ENCODE measurements around the gene FIS1. TPM values are rescaled to one million over a fixed set of nuclear protein-coding genes. Genes with fewer than 3 reads are reported as not detected.
"Not testable (repeated sequence)": the region's sequence is repeated elsewhere in the genome, so short reads cannot be mapped to it uniquely, and the experiment has no call there.

Gene FIS1
- total RNA-seq, 2 experiments from 2014 or later, result 91.7 to 106 TPM

DNA sequence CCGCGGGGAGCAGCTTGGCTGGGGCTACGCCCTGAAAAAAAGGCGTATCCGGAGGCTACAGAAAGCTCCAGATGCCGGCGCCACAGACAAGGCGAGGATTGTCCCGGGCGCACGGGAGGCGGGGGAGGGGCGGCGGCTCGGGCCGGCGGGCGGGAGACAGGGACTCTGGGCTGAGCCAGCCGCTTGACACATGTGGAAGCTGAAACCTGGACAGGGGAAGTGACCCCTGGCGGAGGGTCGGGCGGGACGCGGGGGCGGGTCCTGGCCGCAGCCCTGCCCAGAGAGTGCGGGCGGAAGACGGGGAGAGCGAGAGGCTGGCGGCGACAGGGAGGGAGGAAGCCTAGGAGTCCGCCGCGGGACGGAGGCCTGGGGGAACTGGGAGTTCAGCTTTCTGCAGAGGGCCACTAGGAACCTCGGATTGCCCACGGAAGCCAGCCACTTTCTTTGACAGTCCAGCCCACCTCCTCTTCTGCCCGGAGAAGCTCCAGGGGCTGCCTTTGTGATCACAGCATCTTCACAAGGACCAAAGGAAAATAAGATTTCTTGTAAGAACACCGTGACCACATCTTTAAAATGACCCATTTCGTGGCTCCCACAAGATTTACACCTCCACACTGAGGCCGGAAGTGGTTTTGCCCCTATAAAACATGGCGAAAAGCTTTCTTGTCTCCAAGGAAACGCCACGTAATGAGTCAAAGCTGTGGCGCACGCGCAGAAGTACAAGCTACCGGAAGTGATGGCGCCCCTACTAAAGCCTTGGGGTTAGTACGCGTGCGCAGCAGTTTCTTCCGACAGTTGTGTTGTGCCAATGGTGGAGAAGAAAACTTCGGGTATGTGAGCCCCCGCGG, 27.3 kb downstream of the FIS1 start, which contains the start of the genes PLOD3 and ZNHIT1:
PLOD3 (minus strand) TSS at position 194 of the 848 bp plus-strand sequence. CDS start 307 bp downstream, outside the sequence.
ZNHIT1 (plus strand) TSS at position 778 of the 848 bp plus-strand sequence; CDS start at position 809, 31 bp downstream.
- peak within 1 kb of the TSS; percentile 90 for H3K4me3 Mint-ChIP-seq
- DNase-seq (peak; percentile 91), ATAC-seq (ENCODE audit: low read depth) (peak; percentile 79)
- peaks cover 22% of the 10 kb centered on the region for H3K4me1 Mint-ChIP-seq
- H3K27ac Mint-ChIP-seq, result peak within 1 kb of the TSS; percentile 88
- H3K27me3 Mint-ChIP-seq, result no peaks in the 10 kb centered on the region
- POLR2A ChIA-PET, result interaction anchor here (0.6 to 2.6 kb wide), 17 partner anchors 8 to 1135 kb away, joined by 3 to 36 read pairs (median 5); partner anchors contain the start of genes FIS1, IFT22, MOGAT3 and SRRT
- H3K9me3 Mint-ChIP-seq, result no peaks in the 10 kb centered on the region
- H3K36me3 Mint-ChIP-seq, result peaks cover 8% of the 10 kb centered on the region

GRCh38 chr7:101216860-101217387, 28.0 kb downstream of the FIS1 start:
- H3K36me3 Mint-ChIP-seq, result peaks cover 5% of the 10 kb centered on the region
- peak overlapping the region; percentile 57 for H3K27ac Mint-ChIP-seq
- H3K4me1 Mint-ChIP-seq, result peaks cover 22% of the 10 kb centered on the region
- H3K9me3 Mint-ChIP-seq, result no peaks in the 10 kb centered on the region
- no peak for DNase-seq
- POLR2A ChIA-PET, result interaction anchor here (0.7 to 2.6 kb wide), 10 partner anchors 10 to 327 kb away, joined by 3 to 36 read pairs (median 6); partner anchors contain the start of genes FIS1, IFT22, TRIM56 and UFSP1
- no peaks in the 10 kb centered on the region for H3K27me3 Mint-ChIP-seq
- peak overlapping the region; percentile 90 for H3K4me3 Mint-ChIP-seq
- no peak for ATAC-seq (ENCODE audit: low read depth)

DNA sequence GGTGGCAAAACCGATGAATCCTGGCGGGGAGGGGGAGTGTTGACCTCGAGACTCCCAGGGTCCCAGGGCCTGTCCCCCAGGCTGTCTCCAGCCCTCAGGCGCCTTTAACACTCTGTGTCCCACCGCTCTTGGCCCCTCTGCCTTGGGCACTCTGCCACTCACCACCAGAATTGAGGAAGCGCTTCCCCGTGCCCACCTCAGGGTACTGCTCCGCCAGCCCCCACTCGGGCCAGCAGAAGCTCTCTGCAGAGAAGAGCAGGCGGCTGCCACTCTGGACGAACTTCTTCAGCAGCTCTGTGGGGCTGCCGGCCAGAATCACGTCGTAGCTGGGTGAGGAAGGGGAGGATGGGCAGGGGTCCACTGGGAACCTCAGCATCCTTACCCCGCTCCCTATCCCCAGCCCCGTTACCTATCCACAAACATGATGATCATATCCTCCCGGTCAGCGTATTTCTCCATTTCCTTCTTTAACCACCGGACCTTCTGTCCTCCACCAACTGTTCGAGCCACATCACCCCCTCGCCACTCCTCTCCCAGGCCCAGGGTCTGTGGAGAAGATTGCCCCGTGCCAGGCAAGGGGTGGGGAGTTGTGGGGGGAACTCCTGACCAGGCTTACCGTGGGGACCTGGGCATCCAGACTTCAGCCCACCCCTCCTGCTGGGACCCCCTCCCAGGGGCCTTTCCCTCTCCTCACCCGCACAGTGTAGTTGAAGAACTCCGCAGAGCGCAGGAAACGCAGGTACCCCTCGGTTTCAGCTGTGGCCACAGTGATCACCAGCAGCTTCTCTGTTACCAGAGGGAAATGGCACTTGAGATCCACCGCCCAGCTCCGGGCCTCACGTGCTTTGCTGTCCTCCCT, 28.7 kb downstream of the FIS1 start:
- H3K4me1 Mint-ChIP-seq, result peaks cover 20% of the 10 kb centered on the region
- no peak for ATAC-seq (ENCODE audit: low read depth)
- H3K27me3 Mint-ChIP-seq, result no peaks in the 10 kb centered on the region
- H3K36me3 Mint-ChIP-seq, result peaks cover 5% of the 10 kb centered on the region
- no peaks in the 10 kb centered on the region for H3K9me3 Mint-ChIP-seq
- H3K27ac Mint-ChIP-seq, result peak overlapping the region; percentile 57
- H3K4me3 Mint-ChIP-seq, result peak overlapping the region; percentile 90
- no peak for DNase-seq
- POLR2A ChIA-PET, result interaction anchor here (1.5 to 2.6 kb wide), 2 partner anchors 28 to 72 kb away, joined by 5 to 36 read pairs; partner anchors contain the start of gene FIS1

DNA sequence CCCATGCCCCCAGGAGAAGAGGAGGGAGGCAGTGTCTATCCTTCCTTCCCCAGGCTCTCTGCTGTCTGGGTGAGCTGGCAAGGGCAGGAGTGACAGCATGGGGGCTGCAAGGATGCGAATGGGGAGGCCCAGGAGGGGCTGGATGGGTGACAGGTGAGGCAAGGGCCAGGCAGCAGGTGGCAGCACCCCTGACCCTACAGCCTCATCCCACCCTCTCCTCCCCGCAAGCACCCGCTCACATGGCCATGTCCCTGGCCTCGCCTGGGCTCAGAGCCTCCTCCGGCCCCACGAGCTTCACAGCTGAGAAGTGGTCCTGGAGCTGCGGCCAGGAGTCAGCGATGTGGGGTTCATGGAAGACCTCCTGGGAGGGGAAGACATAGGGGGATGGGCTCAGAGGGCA, 32.9 kb downstream of the FIS1 start:
- no peaks in the 10 kb centered on the region for H3K9me3 Mint-ChIP-seq
- peaks cover 12% of the 10 kb centered on the region for H3K36me3 Mint-ChIP-seq
- DNase-seq (no peak), ATAC-seq (ENCODE audit: low read depth) (no peak)
- POLR2A ChIA-PET, result no interaction called here
- H3K4me3 Mint-ChIP-seq, result no peak overlapping the region
- H3K27me3 Mint-ChIP-seq, result no peaks in the 10 kb centered on the region
- H3K27ac Mint-ChIP-seq, result no peak overlapping the region
- H3K4me1 Mint-ChIP-seq, result peaks cover 7% of the 10 kb centered on the region

- POLR2A ChIA-PET, result no interaction called here
Observed at GRCh38 chr7:101211501-101211900, 33.4 kb downstream of the FIS1 start.

DNA sequence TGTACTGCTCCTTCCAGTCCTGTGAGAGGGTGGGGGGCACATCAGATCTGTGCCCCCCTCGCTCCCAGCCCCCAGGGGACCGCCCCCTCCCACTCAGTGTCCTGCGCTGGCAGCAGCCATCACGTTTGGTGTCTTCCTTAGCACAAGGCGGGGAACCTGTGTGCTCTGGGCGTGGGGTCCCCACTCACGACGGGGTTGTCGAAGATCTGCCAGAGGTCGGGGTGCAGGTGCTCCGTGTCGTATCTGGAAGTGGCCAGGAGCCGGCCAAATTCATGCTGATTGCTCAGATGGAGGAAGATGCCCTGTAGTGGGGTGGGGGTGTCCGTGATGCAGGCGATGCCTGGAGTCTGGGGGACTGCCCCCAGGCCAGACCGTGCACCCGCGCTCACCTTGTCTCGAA, 34.7 kb downstream of the FIS1 start:
- Mint-ChIP-seq H3K9me3 (no peaks in the 10 kb centered on the region), H3K36me3 (peaks cover 12% of the 10 kb centered on the region), H3K4me1 (no peaks in the 10 kb centered on the region), H3K4me3 (no peak overlapping the region), H3K27ac (no peak overlapping the region), H3K27me3 (no peaks in the 10 kb centered on the region)
- DNase-seq (no peak), ATAC-seq (ENCODE audit: low read depth) (no peak)
- POLR2A ChIA-PET, result no interaction called here

More at GRCh38 chr7:101211501-101211900, 33.4 kb downstream of the FIS1 start:
- Mint-ChIP-seq H3K27me3 (no peaks in the 10 kb centered on the region), H3K36me3 (peaks cover 12% of the 10 kb centered on the region), H3K27ac (no peak overlapping the region), H3K4me1 (peaks cover 4% of the 10 kb centered on the region), H3K9me3 (no peaks in the 10 kb centered on the region), H3K4me3 (no peak overlapping the region)
- ATAC-seq (ENCODE audit: low read depth) (no peak), DNase-seq (no peak)

GRCh38 chr7:101208794-101209193, 36.1 kb downstream of the FIS1 start:
- Mint-ChIP-seq H3K27me3 (peaks cover 3% of the 10 kb centered on the region), H3K4me3 (no peak overlapping the region), H3K9me3 (no peaks in the 10 kb centered on the region), H3K27ac (no peak overlapping the region), H3K4me1 (peaks cover under 1% of the 10 kb centered on the region), H3K36me3 (peaks cover 9% of the 10 kb centered on the region)
- ATAC-seq (ENCODE audit: low read depth), result no peak
- POLR2A ChIA-PET, result interaction anchor here (1.1 kb wide), 1 partner anchor 9 kb away, joined by 3 read pairs; the partner anchor contains the start of gene ZNHIT1
- no peak for DNase-seq

- ATAC-seq (ENCODE audit: low read depth) (no peak), DNase-seq (no peak)
- H3K4me1 Mint-ChIP-seq, result peaks cover 1% of the 10 kb centered on the region
- no peak overlapping the region for H3K4me3 Mint-ChIP-seq
- H3K36me3 Mint-ChIP-seq, result peaks cover 9% of the 10 kb centered on the region
- no peaks in the 10 kb centered on the region for H3K9me3 Mint-ChIP-seq
- no peak overlapping the region for H3K27ac Mint-ChIP-seq
- H3K27me3 Mint-ChIP-seq, result peaks cover 13% of the 10 kb centered on the region
- POLR2A ChIA-PET, result no interaction called here
Observed at GRCh38 chr7:101207459-101207858, 37.4 kb downstream of the FIS1 start.

GRCh38 chr7:101206665-101207042, 38.2 kb downstream of the FIS1 start:
- Mint-ChIP-seq H3K27ac (no peak overlapping the region), H3K9me3 (no peaks in the 10 kb centered on the region), H3K36me3 (peaks cover 9% of the 10 kb centered on the region)

DNA sequence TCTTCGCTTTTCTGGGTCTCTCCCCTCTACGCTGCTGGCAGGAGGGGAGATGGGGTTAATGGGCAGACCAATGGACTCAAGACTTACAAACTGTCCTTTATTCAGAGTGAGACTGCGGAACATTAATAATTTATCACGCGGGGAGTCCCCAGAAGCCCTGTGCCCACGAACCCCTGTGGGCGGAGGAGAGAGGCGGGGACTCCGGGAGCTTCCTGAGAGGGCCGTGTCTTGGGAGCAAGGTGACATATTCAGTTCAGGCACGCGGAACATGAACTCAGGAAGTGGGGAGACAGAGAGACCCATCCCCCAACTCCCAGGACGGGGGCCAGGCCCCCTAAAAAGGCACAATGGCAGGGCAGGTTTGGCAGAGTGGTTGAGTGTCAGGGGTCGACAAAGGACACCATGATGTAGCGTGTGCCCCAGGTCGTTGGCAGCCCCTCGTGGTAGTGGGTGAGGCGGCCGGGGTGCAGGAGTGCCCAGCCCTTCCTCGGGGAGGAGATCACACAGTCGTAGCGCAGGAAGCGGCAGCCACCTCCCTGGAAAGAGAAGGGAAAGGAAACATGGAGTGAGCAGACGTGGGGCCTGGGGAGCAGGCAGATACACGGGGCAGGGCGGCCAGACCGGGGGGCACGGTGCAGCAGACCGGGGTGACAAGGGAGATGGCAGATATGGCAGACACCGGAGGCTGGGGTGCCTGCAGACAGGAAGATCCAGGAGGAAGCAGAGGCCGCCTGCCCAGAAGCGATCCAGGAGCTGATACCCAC, 38.8 kb downstream of the FIS1 start:
- no peaks in the 10 kb centered on the region for H3K9me3 Mint-ChIP-seq
- H3K4me1 Mint-ChIP-seq, result peaks cover 3% of the 10 kb centered on the region
- H3K36me3 Mint-ChIP-seq, result peaks cover 9% of the 10 kb centered on the region
- H3K4me3 Mint-ChIP-seq, result no peak overlapping the region
- H3K27me3 Mint-ChIP-seq, result peaks cover 22% of the 10 kb centered on the region
- DNase-seq (no peak), ATAC-seq (ENCODE audit: low read depth) (no peak)
- POLR2A ChIA-PET, result no interaction called here
- no peak overlapping the region for H3K27ac Mint-ChIP-seq

More at GRCh38 chr7:101206665-101207042, 38.2 kb downstream of the FIS1 start:
- Mint-ChIP-seq H3K4me3 (no peak overlapping the region), H3K4me1 (peaks cover 1% of the 10 kb centered on the region), H3K27me3 (peaks cover 16% of the 10 kb centered on the region)
- ATAC-seq (ENCODE audit: low read depth) (no peak), DNase-seq (no peak)
- POLR2A ChIA-PET, result no interaction called here

DNA sequence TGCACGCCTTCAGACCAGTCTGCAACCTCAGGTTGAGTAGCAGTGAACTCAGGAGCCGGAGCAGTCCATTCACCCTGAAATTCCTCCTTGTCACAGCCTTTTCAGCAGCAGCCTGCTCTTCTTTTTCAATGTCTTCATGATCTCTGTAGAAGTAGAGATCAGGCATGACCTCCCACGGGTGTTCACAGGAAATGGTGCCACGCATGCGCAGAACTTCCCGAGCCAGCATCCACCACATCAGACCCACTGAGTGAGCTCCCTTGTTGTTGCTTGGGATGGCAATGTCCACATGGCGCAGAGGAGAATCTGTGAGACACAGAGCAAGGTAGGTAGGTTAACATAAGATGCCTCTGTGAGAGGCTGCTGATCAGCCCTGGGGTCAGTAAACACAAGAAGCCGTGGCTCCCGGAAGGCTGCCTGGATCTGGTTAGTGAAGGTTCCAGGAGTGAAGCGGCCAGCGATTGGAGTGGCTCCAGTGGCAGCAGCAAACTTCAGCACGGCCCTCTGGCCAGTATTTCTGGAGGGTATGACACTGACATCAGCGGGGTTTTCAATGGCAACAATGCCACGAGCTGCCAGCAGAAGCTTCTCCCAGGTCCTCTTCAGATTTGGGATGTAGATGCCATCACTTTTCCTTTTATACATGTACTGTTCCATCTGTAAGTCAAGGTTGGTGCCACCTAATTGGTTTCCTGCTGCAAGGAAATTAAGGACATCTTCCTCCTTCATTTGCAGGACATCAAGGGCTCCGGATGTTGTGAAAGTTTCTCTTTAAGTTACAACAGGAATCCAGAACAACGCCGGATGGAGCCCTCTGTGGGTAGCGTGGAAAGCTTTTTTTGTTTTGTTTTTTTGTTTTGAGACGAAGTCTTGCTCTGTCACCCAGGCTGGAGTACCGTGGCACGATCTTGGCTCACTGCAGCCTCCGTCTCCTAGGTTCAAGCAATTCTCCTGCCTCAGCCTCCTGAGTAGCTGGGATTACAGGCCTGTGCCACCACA, 40.8 kb downstream of the FIS1 start:
- Mint-ChIP-seq H3K27me3 (peaks cover 35% of the 10 kb centered on the region), H3K27ac (peak overlapping the region; percentile 67), H3K4me3 (peak overlapping the region; percentile 66), H3K36me3 (peaks cover 10% of the 10 kb centered on the region)
- H3K9me3 Mint-ChIP-seq; H3K4me1 Mint-ChIP-seq; DNase-seq; ATAC-seq (ENCODE audit: low read depth): not testable (repeated sequence)
- POLR2A ChIA-PET, result interaction anchor here (1.6 kb wide), 1 partner anchor 14 kb away, joined by 6 read pairs; the partner anchor contains the start of genes PLOD3 and ZNHIT1
